Skeletal muscle cell (primary cell): Measurements from ENCODE around the gene WSCD2.

Experiments
- DNase-seq: peaks from one replicate; pipeline ENCODE4 v3.0.0-alpha.2; 2010; ENCODE audit warnings: low read depth
- H3K4me3 ChIP-seq: 2 replicates; pipeline ENCODE4 v1.5.1; 2011; ENCODE audit warnings: low read depth, mild to moderate bottlenecking, control low read depth, low read length, moderate library complexity

Gene WSCD2

DNA sequence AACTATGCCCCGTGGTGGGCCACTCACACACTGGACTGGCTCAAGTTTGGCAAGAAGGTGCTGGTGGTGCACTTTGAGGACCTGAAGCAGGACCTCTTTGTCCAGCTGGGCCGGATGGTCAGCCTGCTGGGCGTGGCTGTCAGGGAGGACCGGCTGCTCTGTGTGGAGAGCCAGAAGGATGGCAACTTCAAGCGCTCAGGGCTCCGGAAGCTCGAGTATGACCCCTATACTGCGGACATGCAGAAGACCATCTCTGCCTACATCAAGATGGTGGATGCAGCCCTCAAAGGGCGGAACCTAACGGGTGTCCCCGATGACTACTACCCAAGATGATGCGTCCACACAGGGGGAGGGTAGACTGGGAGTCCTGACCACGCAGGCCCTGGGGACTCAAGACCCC, 118.9 kb downstream of the WSCD2 start:
- no peak for DNase-seq
- no peak overlapping the region for H3K4me3 ChIP-seq

GRCh38 chr12:108252523-108252922, 123.4 kb downstream of the WSCD2 start:
- H3K4me3 ChIP-seq: no peak overlapping the region

GRCh38 chr12:108253540-108253939, 124.5 kb downstream of the WSCD2 start:
- no peak overlapping the region for H3K4me3 ChIP-seq
- DNase-seq: no peak

More at GRCh38 chr12:108252523-108252922, 123.4 kb downstream of the WSCD2 start:
- no peak for DNase-seq

DNA sequence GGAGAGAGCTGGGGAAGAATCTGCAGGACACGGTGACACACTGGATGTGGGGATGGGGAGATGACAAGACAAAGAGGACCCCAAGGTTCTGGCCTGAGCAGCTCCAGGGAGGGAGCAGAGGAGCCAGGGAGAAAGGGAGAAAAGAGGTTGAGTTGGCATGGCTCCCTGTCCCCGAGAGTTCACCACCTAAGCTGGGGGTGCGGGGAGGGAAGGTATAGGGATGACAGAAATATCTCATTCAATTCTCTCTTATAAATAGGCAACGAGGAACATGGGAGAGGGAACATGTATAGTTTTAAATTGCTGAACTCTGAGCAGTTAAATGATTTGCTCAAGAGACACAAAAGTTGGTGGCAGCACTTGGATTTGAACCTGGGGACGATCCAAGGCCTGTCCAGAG, 124.9 kb downstream of the WSCD2 start:
- no peak for DNase-seq
- H3K4me3 ChIP-seq: no peak overlapping the region

DNA sequence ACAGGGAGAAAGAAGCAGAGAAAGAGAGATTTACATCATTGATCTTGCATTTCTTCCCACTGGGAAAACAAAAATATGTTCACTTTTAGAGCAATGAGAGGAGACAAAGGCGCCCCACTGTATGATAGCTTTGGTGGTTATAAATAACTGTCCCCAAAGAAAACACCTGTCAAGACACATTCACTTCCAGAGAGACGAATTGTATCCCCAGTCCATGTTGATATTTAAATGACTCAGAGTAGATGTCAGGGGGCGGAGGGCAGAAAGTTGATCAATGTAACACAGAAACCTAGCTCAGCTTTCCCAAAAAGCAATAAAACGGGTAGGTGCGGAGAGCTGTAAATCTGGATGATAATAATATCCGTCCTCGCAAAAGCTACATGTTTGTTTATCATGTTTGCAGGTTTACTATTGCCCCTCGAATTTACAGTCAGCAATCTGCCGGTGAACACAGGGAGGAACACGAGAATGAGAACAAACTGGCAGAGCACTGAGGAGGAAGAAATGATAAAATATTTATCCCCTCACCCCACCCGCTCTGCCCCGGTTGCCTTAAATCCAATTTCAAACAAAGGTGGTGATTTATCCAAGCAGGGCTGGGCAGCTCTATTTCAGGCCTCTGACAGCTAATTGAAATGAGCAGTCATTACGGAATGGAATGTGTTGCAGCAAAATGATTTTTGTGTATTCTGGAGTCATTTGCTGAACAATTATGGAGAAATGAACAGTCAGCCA, 125.6 kb downstream of the WSCD2 start:
- DNase-seq: no peak
- no peak overlapping the region for H3K4me3 ChIP-seq

GRCh38 chr12:108255252-108255602, 126.1 kb downstream of the WSCD2 start:
- H3K4me3 ChIP-seq: no peak overlapping the region
- DNase-seq: no peak

DNA sequence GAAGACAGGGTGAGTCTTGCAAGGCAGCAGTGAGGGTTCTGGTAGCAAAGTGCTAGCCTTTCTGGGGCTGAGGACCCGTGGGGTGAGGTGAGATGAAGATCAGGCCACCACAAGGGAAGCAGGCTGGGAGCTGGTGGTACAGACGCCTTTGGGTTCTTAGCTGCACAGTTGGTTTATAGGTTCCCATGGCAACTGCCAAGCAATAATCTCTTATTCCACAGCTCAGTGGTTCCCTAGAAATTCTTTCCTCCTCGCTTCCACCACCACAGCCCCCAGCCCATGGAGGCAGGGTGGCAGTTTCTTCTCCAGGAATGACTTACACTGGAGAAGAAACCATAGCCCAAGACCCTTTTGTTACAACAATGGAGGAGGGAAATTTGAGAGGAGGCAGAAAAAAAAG, 127.9 kb downstream of the WSCD2 start:
- H3K4me3 ChIP-seq: no peak overlapping the region
- DNase-seq: no peak

GRCh38 chr12:108257610-108258106, 128.6 kb downstream of the WSCD2 start:
- no peak for DNase-seq
- no peak overlapping the region for H3K4me3 ChIP-seq

DNA sequence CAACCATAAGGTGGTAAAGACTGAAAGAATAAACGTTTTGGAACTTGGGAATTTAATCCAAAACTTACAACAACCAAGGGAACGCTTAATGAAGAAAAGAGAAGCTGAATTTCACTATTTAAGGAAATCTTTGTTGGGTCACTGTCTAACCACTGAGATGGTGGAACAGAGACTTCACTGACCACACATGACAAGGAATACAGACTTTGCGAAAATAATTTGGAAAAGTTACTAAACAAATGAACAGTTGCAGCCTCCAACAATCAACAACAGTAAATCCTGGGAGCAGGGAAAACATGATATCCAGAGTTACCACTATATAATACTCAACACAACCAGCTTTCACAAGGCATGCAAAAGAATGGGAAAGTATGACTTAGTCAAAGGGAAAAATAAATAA, 131.0 kb downstream of the WSCD2 start:
- DNase-seq: no peak
- no peak overlapping the region for H3K4me3 ChIP-seq

DNA sequence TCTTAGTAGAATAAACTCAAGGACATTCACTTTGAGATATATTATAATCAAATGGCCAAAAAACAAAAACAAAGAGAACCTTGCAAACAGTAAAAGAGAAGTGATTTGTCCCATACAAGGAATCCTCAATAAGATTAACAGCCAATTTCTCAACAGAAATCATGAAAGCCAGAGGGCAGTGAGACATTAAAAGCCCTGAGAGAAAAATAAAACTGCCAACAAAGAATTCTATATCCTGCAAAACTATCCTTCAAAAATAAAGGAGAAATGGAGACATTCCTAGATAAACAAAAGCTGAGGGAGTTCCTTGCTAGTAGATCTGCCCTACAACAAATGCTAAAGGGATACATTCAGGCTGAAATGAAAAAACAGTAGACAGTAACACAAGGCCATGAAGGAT, 131.9 kb downstream of the WSCD2 start:
- no peak overlapping the region for H3K4me3 ChIP-seq
- DNase-seq: no peak

GRCh38 chr12:108265505-108265904, 136.4 kb downstream of the WSCD2 start:
- H3K4me3 ChIP-seq: no peak overlapping the region
- no peak for DNase-seq

DNA sequence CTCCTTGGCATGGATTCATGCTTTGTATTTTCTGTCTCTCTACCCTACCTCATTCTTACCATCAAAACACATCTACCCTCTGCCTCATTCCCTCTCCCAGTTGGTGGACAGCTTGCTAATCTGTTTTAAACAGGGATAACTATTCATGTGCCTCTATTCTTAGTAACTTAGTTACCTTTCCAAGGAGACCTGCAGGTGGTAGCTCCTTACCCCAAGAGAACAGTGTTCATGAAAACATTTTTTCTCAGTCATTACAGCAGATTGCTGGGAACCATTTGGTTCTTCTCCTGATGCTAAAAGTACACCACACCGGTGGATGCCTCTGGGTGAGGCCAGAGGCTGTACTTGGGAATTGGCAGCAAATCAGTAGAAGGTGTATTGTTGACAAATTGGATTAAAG, 137.0 kb downstream of the WSCD2 start:
- H3K4me3 ChIP-seq: no peak overlapping the region
- DNase-seq: no peak

- DNase-seq: no peak
Observed at GRCh38 chr12:108267450-108267849, 138.4 kb downstream of the WSCD2 start.

DNA sequence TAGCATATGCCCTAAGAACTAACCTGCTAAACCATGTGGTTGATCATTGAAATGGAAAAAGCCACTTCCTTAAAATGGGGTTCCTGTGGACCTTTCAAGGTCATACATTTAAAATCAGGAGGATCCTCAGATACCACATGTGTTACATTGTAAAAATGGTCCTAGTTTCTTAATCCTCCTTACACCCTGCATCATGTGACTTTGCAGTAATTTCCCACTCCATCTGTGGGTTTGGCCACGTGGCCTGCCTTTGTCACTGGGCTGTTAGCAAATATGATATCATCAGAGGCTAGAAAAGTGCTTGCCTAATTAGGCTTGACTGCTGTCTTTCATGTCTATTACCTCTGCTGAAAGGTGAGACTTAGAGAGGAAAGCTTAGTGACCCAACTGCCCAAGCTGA, 139.3 kb downstream of the WSCD2 start:
- DNase-seq: no peak
- H3K4me3 ChIP-seq: no peak overlapping the region

More at GRCh38 chr12:108267450-108267849, 138.4 kb downstream of the WSCD2 start:
- H3K4me3 ChIP-seq: no peak overlapping the region

GRCh38 chr12:108269224-108269623, 140.1 kb downstream of the WSCD2 start:
- no peak for DNase-seq
- H3K4me3 ChIP-seq: no peak overlapping the region

DNA sequence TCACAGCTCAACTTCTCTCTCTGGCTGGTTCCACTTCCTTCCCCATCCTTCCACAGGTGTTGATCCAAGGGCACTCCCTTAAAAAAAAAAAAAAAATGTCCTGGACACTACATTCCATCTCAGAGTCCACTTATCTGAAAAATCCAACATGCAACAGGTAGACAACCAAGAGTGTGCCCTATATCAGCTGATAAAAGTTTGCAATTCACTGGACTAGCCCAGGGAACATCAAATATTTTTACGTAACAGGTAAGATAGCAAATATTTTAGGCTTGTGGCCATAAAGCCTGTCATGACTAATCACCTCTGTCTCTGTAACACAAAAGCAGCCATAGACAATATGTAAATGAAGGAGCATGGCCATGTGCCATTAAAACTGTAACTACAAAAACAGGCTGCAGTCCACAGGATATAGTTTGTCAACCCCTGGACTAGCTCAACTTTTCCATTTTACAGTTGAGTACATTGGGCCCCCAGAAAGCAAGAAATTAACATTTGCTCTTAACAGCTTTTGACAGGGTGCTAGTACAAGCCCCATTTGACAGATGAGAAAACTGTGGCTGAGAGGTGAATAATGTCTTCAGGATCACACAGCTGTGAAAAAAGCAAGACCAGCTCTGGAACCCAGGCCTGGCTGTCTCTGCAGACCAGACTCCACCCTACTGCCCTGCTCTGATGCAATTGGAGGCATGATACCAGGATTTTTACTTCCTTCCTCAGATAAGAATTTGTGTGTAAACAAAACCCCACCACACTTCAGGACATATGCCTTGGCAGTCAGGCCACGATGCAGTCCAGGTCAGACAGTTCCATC, 141.2 kb downstream of the WSCD2 start:
- no peak for DNase-seq
- no peak overlapping the region for H3K4me3 ChIP-seq

DNA sequence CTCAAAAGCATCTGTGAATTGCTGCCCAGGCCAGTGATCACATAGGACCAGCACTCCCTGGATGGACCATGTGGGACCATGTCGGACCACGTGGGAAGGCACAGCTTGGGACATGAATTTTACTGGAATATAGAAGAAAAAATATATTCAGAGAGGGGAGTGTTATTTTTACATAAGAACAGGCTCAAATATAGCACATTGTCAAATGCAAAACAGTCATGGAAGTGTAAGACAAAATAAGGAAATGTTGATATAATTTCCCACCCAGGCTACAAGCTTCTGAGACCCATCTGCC, 141.7 kb downstream of the WSCD2 start:
- no peak for DNase-seq
- no peak overlapping the region for H3K4me3 ChIP-seq

- H3K4me3 ChIP-seq: no peak overlapping the region
- no peak for DNase-seq
Observed at GRCh38 chr12:108271951-108272872, 143.1 kb downstream of the WSCD2 start.

- DNase-seq: no peak
- H3K4me3 ChIP-seq: no peak overlapping the region
Observed at GRCh38 chr12:108273217-108273616, 144.1 kb downstream of the WSCD2 start.

GRCh38 chr12:108277613-108278012, 148.5 kb downstream of the WSCD2 start:
- no peak for DNase-seq
- no peak overlapping the region for H3K4me3 ChIP-seq
